Dedifferentiated amniotic fluid mesenchymal stem cell (primary cell): ENCODE measurements around the gene OBSCN.

Source experiments
- DNase-seq: peaks from one replicate; pipeline ENCODE4 v3.0.0-alpha.2; 2016; ENCODE audit errors: extremely low spot score

OBSCN gene

GRCh38 chr1:228278432-228278941, 70.6 kb downstream of the OBSCN start:
- no peak for DNase-seq

GRCh38 chr1:228279011-228279721, 71.3 kb downstream of the OBSCN start:
- no peak for DNase-seq

GRCh38 chr1:228279722-228280105, 71.9 kb downstream of the OBSCN start:
- DNase-seq = no peak

GRCh38 chr1:228280106-228280901, 72.5 kb downstream of the OBSCN start:
- no peak for DNase-seq

- DNase-seq = no peak
Measured at GRCh38 chr1:228280961-228281591, 73.2 kb downstream of the OBSCN start.

- DNase-seq = no peak
Measured at GRCh38 chr1:228281631-228282328, 73.9 kb downstream of the OBSCN start.

- DNase-seq = no peak
Measured at GRCh38 chr1:228282329-228283042, 74.6 kb downstream of the OBSCN start.

GRCh38 chr1:228283043-228283371, 75.2 kb downstream of the OBSCN start:
- DNase-seq = no peak

GRCh38 chr1:228283476-228284147, 75.8 kb downstream of the OBSCN start:
- no peak for DNase-seq

- no peak for DNase-seq
Measured at GRCh38 chr1:228284148-228284495, 76.3 kb downstream of the OBSCN start.

GRCh38 chr1:228284521-228284920, 76.7 kb downstream of the OBSCN start:
- DNase-seq = no peak

GRCh38 chr1:228285661-228286504, 78.0 kb downstream of the OBSCN start:
- no peak for DNase-seq

GRCh38 chr1:228286505-228287417, 78.9 kb downstream of the OBSCN start:
- DNase-seq = no peak

GRCh38 chr1:228287541-228288425, 79.9 kb downstream of the OBSCN start:
- DNase-seq = no peak

GRCh38 chr1:228288536-228289238, 80.8 kb downstream of the OBSCN start:
- no peak for DNase-seq

- no peak for DNase-seq
Measured at GRCh38 chr1:228289239-228289849, 81.5 kb downstream of the OBSCN start.
